ENCODE results near the gene EFCAB13. TPM values are rescaled to one million over a fixed set of nuclear protein-coding genes. Genes with fewer than 3 reads are reported as not detected.
A peak's percentile ranks its signal among the peaks of the same experiment; 100 is the strongest.

EFCAB13 gene
- total and polyA plus RNA-seq, 4 donors: 0.80 to 2.9 (median 2.3) TPM

DNA sequence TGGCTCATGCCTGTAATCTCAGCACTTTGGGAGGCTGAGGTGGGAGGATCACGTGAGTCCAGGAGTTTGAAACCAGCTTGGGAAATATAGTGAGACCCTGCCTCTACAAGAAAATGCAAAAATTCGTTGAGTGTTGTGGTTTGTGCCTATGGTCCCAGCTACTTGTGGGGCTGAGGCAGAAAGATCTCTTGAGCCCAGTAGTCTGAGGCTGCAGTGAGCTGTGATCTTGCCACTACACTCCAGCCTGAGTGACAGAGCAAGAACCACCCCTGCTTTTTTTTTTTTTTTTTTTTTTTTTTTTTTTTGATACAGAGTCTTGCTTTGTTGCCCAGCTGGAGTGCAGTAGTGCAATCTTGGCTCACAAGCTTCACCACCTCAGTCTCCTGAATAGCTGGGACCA is 36.1 kb upstream of the EFCAB13 start:
- no peak overlapping the region for H3K4me3 ChIP-seq (ENCODE audit: low read depth in 1 of 3, low read length in 3 of 3)
- no peaks in the 10 kb centered on the region for H3K36me3 ChIP-seq (ENCODE audit: control insufficient read depth in 4 of 4, insufficient read depth in 3 of 4, low read depth in 1 of 4, low read length in 3 of 4)
- H3K27me3 ChIP-seq (ENCODE audit: control insufficient read depth in 4 of 4, insufficient read depth in 4 of 4, low read length in 3 of 4): no peaks in the 10 kb centered on the region
- DNase-seq (ENCODE audit: low spot score): no peak
- H3K4me1 ChIP-seq (ENCODE audit: control insufficient read depth in 4 of 4, insufficient read depth in 4 of 4, low read length in 3 of 4): peaks cover 4 to 32% (median 20%) of the 10 kb centered on the region in 4 donors
- H3K27ac ChIP-seq (ENCODE audit: low read depth in 1 of 2, low read length in 2 of 2): no peak overlapping the region
- H3K9me3 ChIP-seq (ENCODE audit: control insufficient read depth in 4 of 4, low read length in 3 of 4): no peaks in the 10 kb centered on the region
- H3K9ac ChIP-seq (ENCODE audit: low read depth in 1 of 2, low read length in 2 of 2): no peak overlapping the region
- 88% methylated on average over 2 of the region's 2 CpGs for WGBS
- TF ChIP-seq YY1 (IDR thresholded peaks at IDR 0.05): no peak
- TF ChIP-seq, protein P1, sequence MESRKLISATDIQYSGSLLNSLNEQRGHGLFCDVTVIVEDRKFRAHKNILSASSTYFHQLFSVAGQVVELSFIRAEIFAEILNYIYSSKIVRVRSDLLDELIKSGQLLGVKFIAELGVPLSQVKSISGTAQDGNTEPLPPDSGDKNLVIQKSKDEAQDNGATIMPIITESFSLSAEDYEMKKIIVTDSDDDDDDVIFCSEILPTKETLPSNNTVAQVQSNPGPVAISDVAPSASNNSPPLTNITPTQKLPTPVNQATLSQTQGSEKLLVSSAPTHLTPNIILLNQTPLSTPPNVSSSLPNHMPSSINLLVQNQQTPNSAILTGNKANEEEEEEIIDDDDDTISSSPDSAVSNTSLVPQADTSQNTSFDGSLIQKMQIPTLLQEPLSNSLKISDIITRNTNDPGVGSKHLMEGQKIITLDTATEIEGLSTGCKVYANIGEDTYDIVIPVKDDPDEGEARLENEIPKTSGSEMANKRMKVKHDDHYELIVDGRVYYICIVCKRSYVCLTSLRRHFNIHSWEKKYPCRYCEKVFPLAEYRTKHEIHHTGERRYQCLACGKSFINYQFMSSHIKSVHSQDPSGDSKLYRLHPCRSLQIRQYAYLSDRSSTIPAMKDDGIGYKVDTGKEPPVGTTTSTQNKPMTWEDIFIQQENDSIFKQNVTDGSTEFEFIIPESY (IDR thresholded peaks at IDR 0.05): no peak
- TF ChIP-seq, protein P2, sequence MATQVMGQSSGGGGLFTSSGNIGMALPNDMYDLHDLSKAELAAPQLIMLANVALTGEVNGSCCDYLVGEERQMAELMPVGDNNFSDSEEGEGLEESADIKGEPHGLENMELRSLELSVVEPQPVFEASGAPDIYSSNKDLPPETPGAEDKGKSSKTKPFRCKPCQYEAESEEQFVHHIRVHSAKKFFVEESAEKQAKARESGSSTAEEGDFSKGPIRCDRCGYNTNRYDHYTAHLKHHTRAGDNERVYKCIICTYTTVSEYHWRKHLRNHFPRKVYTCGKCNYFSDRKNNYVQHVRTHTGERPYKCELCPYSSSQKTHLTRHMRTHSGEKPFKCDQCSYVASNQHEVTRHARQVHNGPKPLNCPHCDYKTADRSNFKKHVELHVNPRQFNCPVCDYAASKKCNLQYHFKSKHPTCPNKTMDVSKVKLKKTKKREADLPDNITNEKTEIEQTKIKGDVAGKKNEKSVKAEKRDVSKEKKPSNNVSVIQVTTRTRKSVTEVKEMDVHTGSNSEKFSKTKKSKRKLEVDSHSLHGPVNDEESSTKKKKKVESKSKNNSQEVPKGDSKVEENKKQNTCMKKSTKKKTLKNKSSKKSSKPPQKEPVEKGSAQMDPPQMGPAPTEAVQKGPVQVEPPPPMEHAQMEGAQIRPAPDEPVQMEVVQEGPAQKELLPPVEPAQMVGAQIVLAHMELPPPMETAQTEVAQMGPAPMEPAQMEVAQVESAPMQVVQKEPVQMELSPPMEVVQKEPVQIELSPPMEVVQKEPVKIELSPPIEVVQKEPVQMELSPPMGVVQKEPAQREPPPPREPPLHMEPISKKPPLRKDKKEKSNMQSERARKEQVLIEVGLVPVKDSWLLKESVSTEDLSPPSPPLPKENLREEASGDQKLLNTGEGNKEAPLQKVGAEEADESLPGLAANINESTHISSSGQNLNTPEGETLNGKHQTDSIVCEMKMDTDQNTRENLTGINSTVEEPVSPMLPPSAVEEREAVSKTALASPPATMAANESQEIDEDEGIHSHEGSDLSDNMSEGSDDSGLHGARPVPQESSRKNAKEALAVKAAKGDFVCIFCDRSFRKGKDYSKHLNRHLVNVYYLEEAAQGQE (IDR thresholded peaks at IDR 0.05): no peak
- TF ChIP-seq, protein P3, sequence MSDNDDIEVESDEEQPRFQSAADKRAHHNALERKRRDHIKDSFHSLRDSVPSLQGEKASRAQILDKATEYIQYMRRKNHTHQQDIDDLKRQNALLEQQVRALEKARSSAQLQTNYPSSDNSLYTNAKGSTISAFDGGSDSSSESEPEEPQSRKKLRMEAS (IDR thresholded peaks at IDR 0.05): no peak
- no peak for TF ChIP-seq JUND (IDR thresholded peaks at IDR 0.05)
- TF ChIP-seq RXRA (IDR thresholded peaks at IDR 0.05): no peak
- TF ChIP-seq, protein P4, sequence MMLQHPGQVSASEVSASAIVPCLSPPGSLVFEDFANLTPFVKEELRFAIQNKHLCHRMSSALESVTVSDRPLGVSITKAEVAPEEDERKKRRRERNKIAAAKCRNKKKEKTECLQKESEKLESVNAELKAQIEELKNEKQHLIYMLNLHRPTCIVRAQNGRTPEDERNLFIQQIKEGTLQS (IDR thresholded peaks at IDR 0.05): no peak
- TF ChIP-seq GABPA (IDR thresholded peaks at IDR 0.05 in 1 of 2, conservative IDR thresholded peaks at IDR 0.05 in 1 of 2): no peak
- TF ChIP-seq RAD21 (IDR thresholded peaks at IDR 0.05): no peak
- TF ChIP-seq SP1 (IDR thresholded peaks at IDR 0.05): no peak

DNA sequence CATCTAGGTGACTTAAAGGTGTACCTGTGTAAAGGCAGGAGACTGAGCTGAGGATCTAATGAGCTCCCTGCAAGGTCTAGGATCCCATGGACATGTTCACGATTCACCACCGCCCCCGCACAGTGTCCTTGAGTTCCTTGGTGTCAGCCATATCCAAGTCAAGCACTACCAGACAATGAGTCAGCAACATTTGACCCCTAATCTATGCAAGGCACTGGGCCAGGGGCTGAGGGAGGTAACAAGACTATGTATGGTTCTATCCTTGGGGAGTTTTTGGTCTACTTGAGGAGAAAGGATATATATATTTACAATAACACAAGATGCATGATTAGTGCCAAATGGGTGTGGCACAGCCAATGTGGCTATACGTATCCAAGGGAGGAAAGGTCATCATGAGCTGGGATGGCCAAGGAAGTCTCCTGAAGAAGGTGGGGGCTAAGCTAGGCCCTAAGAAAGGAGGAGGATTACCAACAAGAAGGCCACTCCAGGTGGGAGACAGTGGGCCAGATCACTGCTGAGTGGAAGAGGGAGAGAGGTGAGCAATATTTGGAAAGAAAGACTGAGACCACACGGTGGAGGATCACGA is 35.1 kb upstream of the EFCAB13 start:
- Histone ChIP-seq H3K36me3 (ENCODE audit: control insufficient read depth in 4 of 4, insufficient read depth in 3 of 4, low read depth in 1 of 4, low read length in 3 of 4) (no peaks in the 10 kb centered on the region), H3K4me1 (ENCODE audit: control insufficient read depth in 4 of 4, insufficient read depth in 4 of 4, low read length in 3 of 4) (peaks cover 4 to 32% (median 20%) of the 10 kb centered on the region in 4 donors), H3K9me3 (ENCODE audit: control insufficient read depth in 4 of 4, low read length in 3 of 4) (no peaks in the 10 kb centered on the region), H3K27me3 (ENCODE audit: control insufficient read depth in 4 of 4, insufficient read depth in 4 of 4, low read length in 3 of 4) (no peaks in the 10 kb centered on the region), H3K27ac (ENCODE audit: low read depth in 1 of 2, low read length in 2 of 2) (no peak overlapping the region), H3K4me3 (ENCODE audit: low read depth in 1 of 3, low read length in 3 of 3) (no peak overlapping the region), H3K9ac (ENCODE audit: low read depth in 1 of 2, low read length in 2 of 2) (no peak overlapping the region)
- TF ChIP-seq FOXA1 (IDR thresholded peaks at IDR 0.05): no peak
- TF ChIP-seq, protein P4 (IDR thresholded peaks at IDR 0.05): no peak
- no peak for TF ChIP-seq HNF4A (conservative IDR thresholded peaks at IDR 0.05)
- TF ChIP-seq JUND (IDR thresholded peaks at IDR 0.05): no peak
- TF ChIP-seq RXRA (IDR thresholded peaks at IDR 0.05): no peak
- no peak for TF ChIP-seq TAF1 (conservative IDR thresholded peaks at IDR 0.05)
- TF ChIP-seq YY1 (IDR thresholded peaks at IDR 0.05): no peak
- TF ChIP-seq, protein P2 (IDR thresholded peaks at IDR 0.05): no peak
- no peak for TF ChIP-seq SP1 (IDR thresholded peaks at IDR 0.05)
- TF ChIP-seq, protein P3 (IDR thresholded peaks at IDR 0.05): no peak
- TF ChIP-seq EGR1 (IDR thresholded peaks at IDR 0.05; ENCODE audit: low read depth in 2 of 2): no peak
- no peak for TF ChIP-seq FOXA2 (IDR thresholded peaks at IDR 0.05)
- TF ChIP-seq RAD21 (IDR thresholded peaks at IDR 0.05): no peak
- TF ChIP-seq NR2F2 (IDR thresholded peaks at IDR 0.05): no peak
- TF ChIP-seq GABPA (IDR thresholded peaks at IDR 0.05 in 1 of 2, conservative IDR thresholded peaks at IDR 0.05 in 1 of 2): no peak
- DNase-seq (ENCODE audit: low spot score): peak; percentile 70
- 89% methylated on average over 6 of the region's 6 CpGs for WGBS

All from liver (tissue), 9 donors.